ENCODE measurements around the gene SLC8B1.

SLC8B1 gene

DNA sequence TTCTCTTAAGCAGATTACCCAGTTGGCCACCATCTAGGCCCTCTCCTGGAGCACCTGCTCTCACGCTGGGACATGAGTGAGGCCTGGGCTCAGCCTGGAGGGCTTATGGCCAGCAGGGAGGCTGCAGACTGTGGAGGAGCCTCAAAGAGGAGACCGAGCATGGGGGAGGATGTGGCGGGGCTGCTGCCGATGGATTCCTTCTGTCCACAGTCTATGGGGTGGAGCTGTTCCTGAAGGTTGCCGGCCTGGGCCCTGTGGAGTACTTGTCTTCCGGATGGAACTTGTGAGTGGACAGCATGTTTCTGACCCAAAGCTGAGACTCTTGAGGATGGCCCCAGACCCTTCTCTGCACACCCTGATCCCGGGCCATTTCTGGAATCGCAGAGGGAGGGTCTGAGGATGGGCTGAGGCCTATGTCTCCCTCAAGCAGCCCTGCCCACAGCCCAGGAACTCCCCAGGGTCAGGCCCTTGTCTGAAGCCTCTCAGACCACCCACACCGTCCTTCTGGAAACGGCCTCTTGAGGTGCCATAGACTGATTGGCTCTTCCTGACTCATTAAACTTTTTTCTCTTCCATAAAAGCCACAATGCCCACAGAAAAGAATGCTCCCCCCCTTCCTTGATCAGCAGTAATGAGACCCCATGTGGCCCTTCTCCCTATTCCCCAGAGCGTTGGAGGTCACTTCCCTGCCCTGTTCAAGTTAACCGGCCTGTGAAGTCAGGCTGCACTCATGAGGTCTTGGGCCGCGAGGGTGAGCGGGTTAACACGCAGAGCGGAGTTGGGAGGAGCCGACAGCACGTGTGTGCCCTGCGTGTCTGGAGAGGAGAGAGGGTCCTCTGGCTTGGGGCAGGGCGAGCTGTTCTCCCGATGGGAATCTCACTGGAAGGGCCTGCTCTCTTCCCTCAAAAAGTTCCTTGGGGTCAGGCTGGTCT lies 49.0 kb downstream of the SLC8B1 start:
- Histone ChIP-seq H3K27ac (no peak overlapping the region), H3K4me3 (ENCODE audit: low read depth, low read length) (no peak overlapping the region), H3K36me3 (replicated peaks) (peaks cover 17% of the 10 kb centered on the region), H3K27me3 (replicated peaks) (no peaks in the 10 kb centered on the region)
- TF ChIP-seq, protein P1, sequence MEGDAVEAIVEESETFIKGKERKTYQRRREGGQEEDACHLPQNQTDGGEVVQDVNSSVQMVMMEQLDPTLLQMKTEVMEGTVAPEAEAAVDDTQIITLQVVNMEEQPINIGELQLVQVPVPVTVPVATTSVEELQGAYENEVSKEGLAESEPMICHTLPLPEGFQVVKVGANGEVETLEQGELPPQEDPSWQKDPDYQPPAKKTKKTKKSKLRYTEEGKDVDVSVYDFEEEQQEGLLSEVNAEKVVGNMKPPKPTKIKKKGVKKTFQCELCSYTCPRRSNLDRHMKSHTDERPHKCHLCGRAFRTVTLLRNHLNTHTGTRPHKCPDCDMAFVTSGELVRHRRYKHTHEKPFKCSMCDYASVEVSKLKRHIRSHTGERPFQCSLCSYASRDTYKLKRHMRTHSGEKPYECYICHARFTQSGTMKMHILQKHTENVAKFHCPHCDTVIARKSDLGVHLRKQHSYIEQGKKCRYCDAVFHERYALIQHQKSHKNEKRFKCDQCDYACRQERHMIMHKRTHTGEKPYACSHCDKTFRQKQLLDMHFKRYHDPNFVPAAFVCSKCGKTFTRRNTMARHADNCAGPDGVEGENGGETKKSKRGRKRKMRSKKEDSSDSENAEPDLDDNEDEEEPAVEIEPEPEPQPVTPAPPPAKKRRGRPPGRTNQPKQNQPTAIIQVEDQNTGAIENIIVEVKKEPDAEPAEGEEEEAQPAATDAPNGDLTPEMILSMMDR (IDR thresholded peaks at IDR 0.05; ENCODE audit: low read depth, low read length, missing control alignments) = no peak
- no peak for DNase-seq
- in situ Hi-C loops (cut with HindIII; ENCODE audit: low pct_ligation_motif_present, low sequenced_read_pairs) = no loop called here

DNA sequence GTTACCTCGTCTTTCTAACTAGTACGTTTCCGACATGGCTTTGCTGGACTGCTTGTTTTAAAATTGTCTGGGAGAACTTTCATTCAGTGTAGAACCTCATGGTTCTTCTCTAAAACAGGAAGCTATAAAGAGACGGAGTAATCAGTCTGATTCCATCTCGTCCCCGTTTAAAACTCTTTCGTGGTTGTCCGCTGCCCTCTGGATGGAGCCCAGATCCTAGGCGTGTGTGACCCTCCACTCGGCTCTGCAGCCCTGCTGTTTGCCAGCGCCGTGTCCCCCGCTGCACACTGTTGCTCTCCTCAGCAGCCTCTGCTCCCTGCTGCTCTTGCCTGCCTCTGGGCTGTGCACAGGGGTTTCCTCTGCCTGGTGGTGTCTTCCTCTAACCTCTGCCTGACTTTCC lies 50.2 kb downstream of the SLC8B1 start:
- TF ChIP-seq, protein P1 (IDR thresholded peaks at IDR 0.05; ENCODE audit: low read depth, low read length, missing control alignments) = no peak
- H3K36me3 ChIP-seq (replicated peaks) = peaks cover 17% of the 10 kb centered on the region
- in situ Hi-C loops (cut with HindIII; ENCODE audit: low pct_ligation_motif_present, low sequenced_read_pairs) = no loop called here

DNA sequence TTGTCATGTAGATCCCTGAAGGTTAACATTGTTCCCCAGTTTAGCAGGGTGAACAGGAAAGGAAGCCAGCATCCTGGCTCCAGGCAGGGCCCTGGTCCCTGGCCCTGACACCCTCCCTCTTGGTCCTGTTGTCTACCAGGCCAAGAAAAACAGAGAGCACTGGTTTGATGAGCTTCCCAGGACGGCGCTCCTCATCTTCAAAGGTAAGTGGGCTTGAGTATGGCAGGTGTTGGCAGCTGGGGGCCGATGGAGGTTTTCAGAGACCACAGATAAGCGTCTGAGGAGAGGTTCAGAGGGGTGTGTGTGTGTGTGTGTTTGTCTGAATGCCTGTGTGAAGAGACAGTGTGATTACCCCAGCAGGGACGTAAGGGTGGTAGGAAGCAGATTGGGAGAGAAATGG lies 56.3 kb downstream of the SLC8B1 start:
- peaks cover 17% of the 10 kb centered on the region for H3K36me3 ChIP-seq (replicated peaks)
- in situ Hi-C loops (cut with HindIII; ENCODE audit: low pct_ligation_motif_present, low sequenced_read_pairs) = no loop called here
- no peak for DNase-seq

More for the DNA sequence above, 50.2 kb downstream of the SLC8B1 start:
- no peaks in the 10 kb centered on the region for H3K27me3 ChIP-seq (replicated peaks)
- no peak overlapping the region for H3K27ac ChIP-seq
- no peak overlapping the region for H3K4me3 ChIP-seq (ENCODE audit: low read depth, low read length)
- no peak for DNase-seq

DNA sequence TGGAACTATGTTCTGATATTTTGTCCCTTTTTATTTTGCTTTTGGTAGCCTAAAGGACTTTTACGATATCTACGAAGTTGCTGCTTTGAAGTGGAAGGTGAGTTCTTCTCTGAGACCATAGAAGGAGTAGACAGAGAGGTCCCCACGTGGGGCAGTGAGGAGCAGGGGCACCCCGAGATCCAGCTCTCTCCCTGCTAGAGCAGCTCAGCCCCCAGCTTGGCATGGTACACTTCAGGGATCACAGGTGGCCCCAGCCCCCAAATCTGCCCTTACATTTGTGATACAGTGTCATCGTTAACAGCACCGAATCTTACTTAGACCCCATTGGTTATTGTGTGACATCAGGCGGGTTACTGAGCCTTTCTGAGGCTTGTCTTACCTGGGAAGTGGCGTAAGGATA lies 56.8 kb downstream of the SLC8B1 start:
- no peak overlapping the region for H3K4me3 ChIP-seq (ENCODE audit: low read depth, low read length)
- H3K27ac ChIP-seq = no peak overlapping the region
- peaks cover 17% of the 10 kb centered on the region for H3K36me3 ChIP-seq (replicated peaks)
- no peaks in the 10 kb centered on the region for H3K27me3 ChIP-seq (replicated peaks)
- TF ChIP-seq, protein P1 (IDR thresholded peaks at IDR 0.05; ENCODE audit: low read depth, low read length, missing control alignments) = no peak
- in situ Hi-C loops (cut with HindIII; ENCODE audit: low pct_ligation_motif_present, low sequenced_read_pairs) = no loop called here
- DNase-seq = no peak

More for the DNA sequence above, 56.3 kb downstream of the SLC8B1 start:
- Histone ChIP-seq H3K27me3 (replicated peaks) (no peaks in the 10 kb centered on the region), H3K4me3 (ENCODE audit: low read depth, low read length) (no peak overlapping the region), H3K27ac (no peak overlapping the region)
- TF ChIP-seq, protein P1 (IDR thresholded peaks at IDR 0.05; ENCODE audit: low read depth, low read length, missing control alignments) = no peak

DNA sequence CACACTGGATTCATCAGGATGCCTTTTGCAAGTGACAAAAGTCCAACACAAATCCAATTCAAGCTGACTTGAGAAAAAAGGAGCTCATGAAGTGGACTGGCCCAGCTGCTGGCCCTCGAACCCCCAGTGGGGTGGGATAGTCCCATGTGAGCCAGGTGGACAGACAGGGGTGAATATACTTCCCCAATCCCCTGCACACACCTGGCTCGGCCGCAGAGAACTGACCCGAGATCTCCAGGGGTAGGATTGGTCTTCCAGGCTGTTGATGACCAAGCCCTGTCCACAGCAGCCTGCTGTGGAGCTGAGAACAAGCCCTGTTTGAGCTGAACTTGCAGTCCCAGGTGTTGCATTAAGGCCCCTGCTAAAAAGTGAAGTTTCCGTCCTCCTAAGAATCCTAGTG lies 57.4 kb downstream of the SLC8B1 start:
- TF ChIP-seq, protein P1 (IDR thresholded peaks at IDR 0.05; ENCODE audit: low read depth, low read length, missing control alignments) = no peak
- Histone ChIP-seq H3K4me3 (ENCODE audit: low read depth, low read length) (no peak overlapping the region), H3K36me3 (replicated peaks) (peaks cover 17% of the 10 kb centered on the region), H3K27ac (no peak overlapping the region), H3K27me3 (replicated peaks) (no peaks in the 10 kb centered on the region)
- DNase-seq = no peak
- in situ Hi-C loops (cut with HindIII; ENCODE audit: low pct_ligation_motif_present, low sequenced_read_pairs) = no loop called here
